Endothelial cell of umbilical vein (primary cell): ENCODE measurements around the gene GRM8. TPM values are rescaled to one million over a fixed set of nuclear protein-coding genes. Genes with fewer than 3 reads are reported as not detected.

Experiments
- BruUV-seq: library from RNA; stranded (reverse); fragments of 400-500 nt; replicated peaks from 2 replicates; lab custom pipeline; 2021; lab: Mats Ljungman, UMichigan
- CTCF ChIA-PET: fragments of 300-600, 350-600 bp; sonication (Branson Sonifier 250); formaldehyde crosslinking; loops from one replicate; lab custom pipeline; 2021; ENCODE audit warnings: antibody characterized with exemption, inconsistent platforms; lab: Charles Lee
- POLR2A ChIA-PET: fragments of 300-600, 350-600 bp; sonication (Branson Sonifier 250); formaldehyde crosslinking; loops from one replicate; lab custom pipeline; 2021; ENCODE audit warnings: antibody characterized with exemption, inconsistent platforms; lab: Charles Lee
- DNase-seq: peaks from one replicate; pipeline ENCODE4 v3.0.0-alpha.2; 2011; ENCODE audit warnings: low read depth, low spot score
- FAIRE-seq: peaks from 2 replicates; lab custom pipeline; 2011; peaks lifted over from hg19 to GRCh38; lab: Jason Lieb, UNC
- H2AFZ ChIP-seq: 2 replicates; pipeline ENCODE4 v1.6.0; 2012; ENCODE audit warnings: low read depth, low read length, control low read depth, inconsistent platforms
- H3K27ac ChIP-seq: 2 replicates; pipeline ENCODE4 v1.5.1; 2011; ENCODE audit warnings: low read depth, mild to moderate bottlenecking, control low read depth, low read length, moderate library complexity; ENCODE audit not compliant: insufficient read depth
- H3K27me3 ChIP-seq, 2 experiments: 2 replicates each; pipeline versions ENCODE4 v1.6.0 to v1.6.1; 2011; ENCODE audit warnings: low read length in 2 of 2, mixed read lengths in 1 of 2; ENCODE audit not compliant: control insufficient read depth in 2 of 2, insufficient read depth in 2 of 2
- H3K36me3 ChIP-seq, 2 experiments: 2 replicates in 1 of 2; 3 replicates in 1 of 2; pipeline ENCODE4 v1.5.1; 2011; ENCODE audit warnings: low read length in 2 of 2, mild to moderate bottlenecking in 1 of 2, moderate library complexity in 1 of 2; ENCODE audit not compliant: control insufficient read depth in 2 of 2, insufficient read depth in 2 of 2; ENCODE audit errors: extremely low read depth in 1 of 2
- H3K4me1 ChIP-seq: 3 replicates; pipeline ENCODE4 v1.5.1; 2011; ENCODE audit warnings: mild to moderate bottlenecking, low read length; ENCODE audit not compliant: control insufficient read depth, insufficient read depth; ENCODE audit errors: extremely low read depth
- H3K4me2 ChIP-seq: 2 replicates; pipeline ENCODE4 v1.6.1; 2011; ENCODE audit warnings: low read length, control low read depth, mixed read lengths; ENCODE audit not compliant: insufficient read depth
- H3K4me3 ChIP-seq, 3 experiments: fragments of 200-600 bp in 1 of 3; sonication (generic), shearing (Covaris generic) in 1 of 3; replicated peaks in 1 of 3; 2 replicates each; pipeline ENCODE4 v1.5.1; 2011 to 2016; ENCODE audit warnings: control low read depth in 3 of 3, low read length in 3 of 3, mild to moderate bottlenecking in 2 of 3, inconsistent platforms in 1 of 3, low read depth in 1 of 3, moderate library complexity in 1 of 3; ENCODE audit not compliant: insufficient read depth in 1 of 3
- H3K79me2 ChIP-seq: 2 replicates; pipeline ENCODE4 v1.6.0; 2012; ENCODE audit warnings: low read length, inconsistent platforms; ENCODE audit not compliant: control insufficient read depth, insufficient read depth
- H3K9ac ChIP-seq: replicated peaks from 2 replicates; pipeline ENCODE3; 2011; ENCODE audit warnings: low read length, control low read depth; ENCODE audit not compliant: insufficient read depth; ENCODE audit errors: extremely low read depth
- H3K9me1 ChIP-seq: replicated peaks from 3 replicates; pipeline ENCODE4 v1.6.0; 2011; ENCODE audit warnings: mild to moderate bottlenecking, low read length; ENCODE audit not compliant: control insufficient read depth, insufficient read depth; ENCODE audit errors: extremely low read depth
- H3K9me3 ChIP-seq: replicated peaks from 2 replicates; pipeline ENCODE4 v1.5.1; 2012; ENCODE audit warnings: low read length, inconsistent platforms; ENCODE audit not compliant: control insufficient read depth, insufficient read depth
- H4K20me1 ChIP-seq: replicated peaks from 2 replicates; pipeline ENCODE3; 2011; ENCODE audit warnings: mild to moderate bottlenecking, low read length; ENCODE audit not compliant: control insufficient read depth, insufficient read depth; ENCODE audit errors: extremely low read depth
- CTCF ChIP-seq, 2 donors: IDR thresholded peaks; 1 replicate in 1 of 2; 2 replicates in 1 of 2; pipeline ENCODE4 v1.5.1; 2011; ENCODE audit warnings: low read length in 2 of 2, mild to moderate bottlenecking in 2 of 2, moderate library complexity in 2 of 2, control low read depth in 1 of 2, inconsistent platforms in 1 of 2, low read depth in 1 of 2; ENCODE audit not compliant: insufficient read depth in 1 of 2; ENCODE audit errors: extremely low read depth in 1 of 2
- EZH2 ChIP-seq: IDR thresholded peaks from 2 replicates; pipeline ENCODE4 v1.6.1; 2012; ENCODE audit warnings: borderline replicate concordance, low read depth, mild to moderate bottlenecking, moderate library complexity, low read length, inconsistent platforms; ENCODE audit not compliant: severe bottlenecking
- FOS ChIP-seq: IDR thresholded peaks from 2 replicates; pipeline ENCODE4 v1.6.1; 2011; ENCODE audit warnings: mild to moderate bottlenecking, low read length, moderate library complexity, borderline replicate concordance; ENCODE audit not compliant: insufficient read depth
- GATA2 ChIP-seq: IDR thresholded peaks from 2 replicates; pipeline ENCODE4 v1.7.0; 2011; ENCODE audit warnings: low read depth, mild to moderate bottlenecking, moderate library complexity, mixed read lengths, low read length; ENCODE audit not compliant: insufficient read length, insufficient read depth
- JUN ChIP-seq: IDR thresholded peaks from 2 replicates; pipeline ENCODE4 v1.6.1; 2011; ENCODE audit warnings: borderline replicate concordance, low read depth; ENCODE audit not compliant: insufficient read length, insufficient read depth
- MAX ChIP-seq: IDR thresholded peaks from 2 replicates; pipeline ENCODE4 v1.6.1; 2011; ENCODE audit not compliant: insufficient read depth, insufficient read length
- MYC ChIP-seq: IDR thresholded peaks from one replicate; pipeline ENCODE4 v1.6.1; 2011; ENCODE audit warnings: mild to moderate bottlenecking, low read depth, low read length
- POLR2A ChIP-seq: IDR thresholded peaks from 2 replicates; pipeline ENCODE4 v1.6.1; 2012; ENCODE audit warnings: low read depth, mild to moderate bottlenecking, control low read depth, low read length
- POLR2AphosphoS5 ChIP-seq: IDR thresholded peaks from 2 replicates; pipeline ENCODE4 v1.6.1; 2012; ENCODE audit warnings: low read depth, mild to moderate bottlenecking, control low read depth, low read length, moderate library complexity; ENCODE audit not compliant: insufficient read depth
- dilution Hi-C: fragments of 300-500 bp; cut with MboI; formaldehyde crosslinking; loops from one replicate; pipeline ENCODE4 v1.15.0; 2019; ENCODE audit warnings: low sequenced_read_pairs; ENCODE audit not compliant: extremely low pct_ligation_motif_present
- intact Hi-C: fragments of 100-400 bp; cut with micrococcal nuclease; formaldehyde crosslinking; loops from one replicate; pipeline ENCODE4 v1.10.0; 2022
- polyA plus RNA-seq, 4 experiments: library from polyadenylated mRNA; depleted of rRNA in 3 of 4; stranded (reverse) in 3 of 4; unstranded in 1 of 4; fragments of >200 nt; gene quantifications; 2 replicates each; pipeline versions ENCODE4 v1.2.1 to v1.2.3, GENCODE V29; 2011 to 2012; ENCODE audit warnings: missing spikeins in 1 of 4
- total RNA-seq: library from RNA; stranded (reverse); gene quantifications from 2 replicates; pipeline ENCODE4 v1.2.3, GENCODE V29; 2021

GRM8 gene
- total and polyA plus RNA-seq, 2 donors (not counting 3 experiments of a cell fraction or from before 2014, with no cell fraction given), result not detected

DNA sequence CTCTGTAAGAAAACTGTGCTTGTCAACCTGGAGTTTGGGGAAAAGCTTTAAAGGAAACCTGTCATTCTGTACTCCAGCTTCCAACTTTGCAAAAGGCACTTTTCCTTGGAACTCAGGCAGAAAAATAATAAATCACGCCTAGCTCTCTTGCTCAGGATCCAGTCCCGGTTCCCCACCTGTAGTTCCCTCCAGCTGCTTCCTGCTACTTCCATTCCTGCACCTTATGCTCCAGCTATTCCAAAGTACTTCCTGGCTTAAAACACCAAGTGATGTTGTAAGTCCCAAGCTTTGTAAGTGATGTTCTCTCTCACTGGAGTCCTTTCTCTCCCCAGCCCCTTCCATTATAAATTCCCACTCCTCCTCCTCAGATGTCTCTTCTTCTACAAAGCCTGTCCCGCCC lies 98.6 kb downstream of the GRM8 start:
- FAIRE-seq, result no peak

More for the DNA sequence above, 98.6 kb downstream of the GRM8 start:
- H3K79me2 ChIP-seq, result no peaks in the 10 kb centered on the region
- H4K20me1 ChIP-seq, result no peaks in the 10 kb centered on the region
- no peak overlapping the region for H3K4me2 ChIP-seq
- H3K4me3 ChIP-seq, result no peak overlapping the region
- H3K27me3 ChIP-seq, result no peaks in the 10 kb centered on the region
- intact Hi-C loops, result no loop called here
- no peaks in the 10 kb centered on the region for H3K9me3 ChIP-seq
- H3K36me3 ChIP-seq, result no peaks in the 10 kb centered on the region
- no peak overlapping the region for H2AFZ ChIP-seq
- POLR2A ChIA-PET, result no interaction called here
- no TSS peak for BruUV-seq
- no peaks in the 10 kb centered on the region for H3K9me1 ChIP-seq
- no peak for DNase-seq
- no peak overlapping the region for H3K27ac ChIP-seq
- TF ChIP-seq MYC, result no peak
- TF ChIP-seq JUN, result no peak
- no peak for TF ChIP-seq POLR2AphosphoS5
- no peak for TF ChIP-seq EZH2
- TF ChIP-seq MAX, result no peak
- no peak for TF ChIP-seq GATA2
- TF ChIP-seq POLR2A, result no peak
- no peak for TF ChIP-seq CTCF (IDR thresholded peaks at IDR 0.05; ENCODE audit: extremely low read depth in 1 of 2, insufficient read depth in 1 of 2, low read depth in 1 of 2, low read length in 2 of 2)
- TF ChIP-seq FOS, result no peak
- CTCF ChIA-PET, result no interaction called here
- H3K9ac ChIP-seq, result no peak overlapping the region
- dilution Hi-C loops, result no loop called here
- H3K4me1 ChIP-seq, result no peaks in the 10 kb centered on the region
